ENCODE data around the gene CNIH1. TPM values are rescaled to one million over a fixed set of nuclear protein-coding genes. Genes with fewer than 3 reads are reported as not detected.
"Not testable (repeated sequence)": the region's sequence is repeated elsewhere in the genome, so short reads cannot be mapped to it uniquely, and the experiment has no call there.

The CNIH1 gene
- total RNA-seq, 2 donors from 2014 or later, result 73.5 to 79.1 TPM

- not testable (repeated sequence) for DNase-seq (ENCODE audit: low spot score in 2 of 2); ATAC-seq; H3K9me3 Mint-ChIP-seq; H3K36me3 Mint-ChIP-seq; H3K27ac Mint-ChIP-seq
These were observed 60.6 kb downstream of the CNIH1 start for GRCh38 chr14:54380558-54380957.

- H3K27ac Mint-ChIP-seq; H3K36me3 Mint-ChIP-seq; ATAC-seq; H3K9me3 Mint-ChIP-seq; DNase-seq (ENCODE audit: low spot score in 2 of 2): not testable (repeated sequence)
These were observed 62.3 kb downstream of the CNIH1 start for GRCh38 chr14:54378893-54379292.

DNA sequence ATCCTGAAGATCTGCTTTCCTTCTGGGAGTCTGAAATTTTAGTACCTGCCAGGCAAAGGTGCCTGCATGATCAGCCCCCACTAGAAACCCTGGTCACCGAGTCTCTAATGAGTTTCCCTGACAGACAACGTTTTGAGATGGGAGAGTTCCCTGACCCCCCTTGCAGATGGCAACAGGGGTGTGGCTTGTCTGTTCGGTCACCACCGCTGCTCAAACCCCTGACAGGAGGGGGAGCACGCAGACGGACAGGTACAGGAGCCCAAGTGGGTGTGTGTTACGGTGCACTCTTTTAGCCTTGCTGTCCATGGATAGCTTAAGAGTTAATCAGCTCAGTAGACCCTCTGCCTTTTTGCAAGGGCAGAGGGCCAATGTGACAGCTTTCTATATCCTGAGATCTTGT lies 63.7 kb downstream of the CNIH1 start:
- DNase-seq (ENCODE audit: low spot score in 2 of 2) (no peak), ATAC-seq (no peak)
- Mint-ChIP-seq H3K27ac (no peak overlapping the region), H3K36me3 (no peaks in the 10 kb centered on the region), H3K9me3 (no peaks in the 10 kb centered on the region)

GRCh38 chr14:54374117-54374884 lies 66.9 kb downstream of the CNIH1 start:
- no peak overlapping the region for H3K27ac Mint-ChIP-seq
- H3K9me3 Mint-ChIP-seq, result no peaks in the 10 kb centered on the region
- no peak for ATAC-seq
- H3K36me3 Mint-ChIP-seq, result no peaks in the 10 kb centered on the region
- no peak for DNase-seq (ENCODE audit: low spot score in 2 of 2)

Other genes with a start within 250 kb of the CNIH1 start
- gene CDKN3, start 44.4 kb downstream of the CNIH1 start, total RNA-seq, result 100 to 1,000 TPM in 1 of 2 donors, 10 to 100 TPM in 1; 62.1 to 106 TPM
- gene GMFB, start 47.6 kb upstream of the CNIH1 start, total RNA-seq, result 10 to 100 TPM; 21.4 to 29.0 TPM
- gene CGRRF1, start 68.5 kb upstream of the CNIH1 start, total RNA-seq, result 10 to 100 TPM in 1 of 2 donors, 1 to 10 TPM in 1; 8.4 to 17.7 TPM
- gene SAMD4A, start 125.8 kb upstream of the CNIH1 start, total RNA-seq, result 1 to 10 TPM; 2.3 to 6.8 TPM

Data from activated naive CD4-positive, alpha-beta T cell treated with anti-CD3 and anti-CD28 coated beads, Interleukin-2, amount 50 U/mL, for 72 hours (primary cell).